Transverse colon (tissue), 4 donors: ENCODE results near the gene ACTL6B. TPM values are rescaled to one million over a fixed set of nuclear protein-coding genes. Genes with fewer than 3 reads are reported as not detected.

Source experiments
- DNase-seq: peaks from one replicate; pipeline ENCODE4 v3.0.0-alpha.2; 2019
- H3K27ac ChIP-seq, 4 donors: fragments of 200-600 bp; sonication (generic); 2 replicates each; pipeline ENCODE4 v1.5.1; 2016 to 2018; ENCODE audit warnings: inconsistent platforms in 4 of 4
- H3K27me3 ChIP-seq: fragments of 200-600 bp; sonication (generic); 2 replicates; pipeline ENCODE4 v1.5.1; 2017; ENCODE audit warnings: inconsistent platforms
- H3K36me3 ChIP-seq, 4 donors: fragments of 200-600 bp; sonication (generic); 2 replicates each; pipeline ENCODE4 v1.5.1; 2017 to 2019; ENCODE audit warnings: inconsistent platforms in 4 of 4
- H3K4me1 ChIP-seq, 4 donors: fragments of 200-600 bp; sonication (generic); 2 replicates each; pipeline ENCODE4 v1.5.1; 2017 to 2020; ENCODE audit warnings: inconsistent platforms in 4 of 4
- H3K4me3 ChIP-seq, 4 donors: fragments of 200-600 bp; sonication (generic); 1 replicate in 1 of 4; 2 replicates in 3 of 4; pipeline versions ENCODE4 v1.5.1 to v1.6.1; 2017 to 2019; ENCODE audit warnings: inconsistent platforms in 4 of 4
- H3K9me3 ChIP-seq, 2 donors: fragments of 200-600 bp; sonication (generic); 2 replicates each; pipeline ENCODE4 v1.5.1; 2017 to 2019; ENCODE audit warnings: inconsistent platforms in 2 of 2
- EP300 ChIP-seq: sonication (generic); formaldehyde crosslinking; IDR thresholded peaks from one replicate; pipeline ENCODE4 v1.6.1; 2017; ENCODE audit warnings: antibody characterized with exemption, low read depth
- POLR2A ChIP-seq: fragments of 450-650 bp; IDR thresholded peaks from one replicate; pipeline ENCODE4 v1.6.1; 2016; ENCODE audit warnings: antibody characterized with exemption, mild to moderate bottlenecking, moderate library complexity
- POLR2AphosphoS5 ChIP-seq, 3 donors: sonication (generic); formaldehyde crosslinking; IDR thresholded peaks; one replicate each; pipeline ENCODE4 v1.6.1; 2016; ENCODE audit warnings: antibody characterized with exemption in 3 of 3
- WGBS, 2 donors: methylation state at CpG; one replicate each; pipeline ENCODE4 v1.1.5; 2018; ENCODE audit warnings: low coverage in 1 of 2; 5-methylcytosine and 5-hydroxymethylcytosine counted together
- in situ Hi-C, 4 donors: fragments of 200-750 bp; cut with MboI; loops; one replicate each; pipeline versions ENCODE4 v1.15.0 to v1.15.1; 2017; ENCODE audit warnings: low sequenced_read_pairs in 3 of 4, low pct_ligation_motif_present in 1 of 4, low pct_unique_long_range_greater_than_20kb in 1 of 4
- intact Hi-C: fragments of 100-400 bp; cut with DNase I; formaldehyde crosslinking; loops from one replicate; pipeline ENCODE4 v1.15.1; 2023; ENCODE audit warnings: low total_unique reads
- total RNA-seq, 4 donors: library from RNA; depleted of rRNA; stranded (reverse); fragments of >200 nt; gene quantifications; one replicate each; pipeline ENCODE4 v1.1.0, GENCODE V29; 2016
- TF ChIP-seq, protein P1 (sequence below), 5 experiments: fragments of 200-600 bp in 3 of 5; fragments of 450-650 bp in 2 of 5; sonication (generic) in 3 of 5; IDR thresholded peaks; 1 replicate in 2 of 5; 2 replicates in 3 of 5; pipeline ENCODE4 v1.5.1; 2016 to 2017; ENCODE audit warnings: antibody characterized with exemption in 5 of 5, inconsistent platforms in 3 of 5, mild to moderate bottlenecking in 2 of 5, moderate library complexity in 1 of 5

Gene ACTL6B
- total RNA-seq, 4 donors from 2014 or later, result not detected

DNA sequence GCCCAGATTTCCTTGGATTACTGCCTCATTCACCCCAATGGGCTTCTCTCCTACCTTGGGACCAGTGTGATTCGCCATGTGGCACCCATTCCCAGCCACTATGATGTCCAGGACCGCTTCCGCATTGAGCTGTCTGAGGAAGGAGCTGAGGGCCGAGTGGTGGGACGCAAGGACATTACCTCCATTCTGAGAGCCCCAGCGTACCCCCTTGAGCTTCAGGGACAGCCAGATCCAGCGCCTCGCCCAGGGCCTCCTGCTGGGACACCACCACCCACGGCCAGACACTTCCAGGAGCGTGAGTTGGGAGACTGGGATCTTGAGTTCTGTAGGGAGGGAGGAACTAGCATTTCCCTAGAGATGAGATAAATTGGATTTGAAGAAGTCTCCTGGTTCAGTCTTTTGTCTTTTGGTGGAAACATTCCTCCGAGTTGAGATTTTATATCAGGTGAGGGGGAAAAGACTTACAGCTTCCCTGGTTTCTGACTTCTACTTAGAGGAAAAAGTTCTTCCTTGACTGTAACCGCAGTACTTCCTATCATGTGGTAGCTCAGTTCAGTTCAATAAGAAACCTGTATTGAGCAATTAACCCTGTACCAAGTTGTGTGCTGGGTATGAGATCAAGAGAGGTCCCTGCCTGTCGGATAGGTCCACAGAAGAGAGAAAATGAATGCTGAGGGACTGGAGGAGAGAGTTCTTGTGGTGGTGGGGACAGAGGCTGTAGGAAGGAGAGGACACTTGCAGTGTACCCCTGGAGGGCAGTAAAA is 42.7 kb downstream of the ACTL6B start:
- H3K9me3 ChIP-seq, result no peaks in the 10 kb centered on the region
- WGBS, 2 donors, result 86 to 94% methylated on average over 3 to 13 of the region's 13 CpGs
- in situ Hi-C loops (no loop called here), intact Hi-C loops (no loop called here)
- peaks cover 4 to 20% (median 8%) of the 10 kb centered on the region in 4 donors for H3K4me1 ChIP-seq
- no peaks in the 10 kb centered on the region for H3K36me3 ChIP-seq
- no peak overlapping the region for H3K27ac ChIP-seq
- no peak for TF ChIP-seq POLR2AphosphoS5 (IDR thresholded peaks at IDR 0.05)
- TF ChIP-seq, protein P1, sequence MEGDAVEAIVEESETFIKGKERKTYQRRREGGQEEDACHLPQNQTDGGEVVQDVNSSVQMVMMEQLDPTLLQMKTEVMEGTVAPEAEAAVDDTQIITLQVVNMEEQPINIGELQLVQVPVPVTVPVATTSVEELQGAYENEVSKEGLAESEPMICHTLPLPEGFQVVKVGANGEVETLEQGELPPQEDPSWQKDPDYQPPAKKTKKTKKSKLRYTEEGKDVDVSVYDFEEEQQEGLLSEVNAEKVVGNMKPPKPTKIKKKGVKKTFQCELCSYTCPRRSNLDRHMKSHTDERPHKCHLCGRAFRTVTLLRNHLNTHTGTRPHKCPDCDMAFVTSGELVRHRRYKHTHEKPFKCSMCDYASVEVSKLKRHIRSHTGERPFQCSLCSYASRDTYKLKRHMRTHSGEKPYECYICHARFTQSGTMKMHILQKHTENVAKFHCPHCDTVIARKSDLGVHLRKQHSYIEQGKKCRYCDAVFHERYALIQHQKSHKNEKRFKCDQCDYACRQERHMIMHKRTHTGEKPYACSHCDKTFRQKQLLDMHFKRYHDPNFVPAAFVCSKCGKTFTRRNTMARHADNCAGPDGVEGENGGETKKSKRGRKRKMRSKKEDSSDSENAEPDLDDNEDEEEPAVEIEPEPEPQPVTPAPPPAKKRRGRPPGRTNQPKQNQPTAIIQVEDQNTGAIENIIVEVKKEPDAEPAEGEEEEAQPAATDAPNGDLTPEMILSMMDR (IDR thresholded peaks at IDR 0.05), result no peak
- no peak for TF ChIP-seq EP300
- TF ChIP-seq POLR2A, result no peak
- no peak for DNase-seq
- no peaks in the 10 kb centered on the region for H3K27me3 ChIP-seq
- H3K4me3 ChIP-seq, result peak overlapping the region in 1 of 4 donors; percentile 89

DNA sequence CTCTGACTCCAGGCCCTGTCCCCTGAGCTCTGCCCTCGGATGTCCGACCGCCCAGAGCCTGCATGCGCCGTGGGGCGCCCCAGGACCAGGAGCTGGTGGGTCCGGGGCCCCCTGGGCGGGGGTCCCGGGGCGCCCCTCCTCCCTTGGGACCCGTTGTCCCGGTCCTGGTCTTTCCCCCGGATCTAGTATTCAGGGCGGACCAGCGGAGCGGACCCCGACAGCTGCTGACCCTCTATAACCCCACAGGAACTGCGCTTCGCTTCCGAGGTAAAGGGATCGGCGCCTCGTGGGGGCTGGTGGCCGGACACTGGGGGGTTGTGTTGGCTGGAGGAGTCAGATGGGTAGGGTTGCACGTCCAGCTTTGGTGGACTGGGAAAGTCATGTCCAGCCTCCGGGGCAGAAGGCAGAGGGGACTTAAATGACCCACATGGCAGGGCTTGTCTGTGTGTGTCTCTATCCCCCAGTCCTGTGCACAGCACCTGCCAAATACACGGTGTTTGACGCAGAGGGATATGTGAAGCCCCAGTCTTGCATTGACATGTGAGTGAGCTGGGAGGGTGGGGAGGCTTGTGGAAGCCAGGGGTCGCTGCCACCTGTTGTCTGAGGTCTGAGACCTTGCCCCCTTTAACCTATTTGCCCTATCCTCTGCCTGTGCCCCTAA is 43.4 kb downstream of the ACTL6B start:
- intact Hi-C loops (no loop called here), in situ Hi-C loops (no loop called here)
- Histone ChIP-seq H3K27ac (peak overlapping the region; percentile 89 to 99 (median 92)), H3K27me3 (no peaks in the 10 kb centered on the region), H3K9me3 (no peaks in the 10 kb centered on the region), H3K36me3 (no peaks in the 10 kb centered on the region), H3K4me3 (peak overlapping the region; percentile 51 to 89 (median 70)), H3K4me1 (peaks cover 4 to 20% (median 8%) of the 10 kb centered on the region in 4 donors)
- TF ChIP-seq POLR2A, result no peak
- TF ChIP-seq EP300, result no peak
- TF ChIP-seq POLR2AphosphoS5 (IDR thresholded peaks at IDR 0.05), result no peak
- TF ChIP-seq, protein P1 (IDR thresholded peaks at IDR 0.05), result no peak
- WGBS, 2 donors, result 1% methylated on average over 28 of the region's 29 CpGs; no CpG with 5 or more reads in 1 of the 2 donors
- DNase-seq, result no peak

DNA sequence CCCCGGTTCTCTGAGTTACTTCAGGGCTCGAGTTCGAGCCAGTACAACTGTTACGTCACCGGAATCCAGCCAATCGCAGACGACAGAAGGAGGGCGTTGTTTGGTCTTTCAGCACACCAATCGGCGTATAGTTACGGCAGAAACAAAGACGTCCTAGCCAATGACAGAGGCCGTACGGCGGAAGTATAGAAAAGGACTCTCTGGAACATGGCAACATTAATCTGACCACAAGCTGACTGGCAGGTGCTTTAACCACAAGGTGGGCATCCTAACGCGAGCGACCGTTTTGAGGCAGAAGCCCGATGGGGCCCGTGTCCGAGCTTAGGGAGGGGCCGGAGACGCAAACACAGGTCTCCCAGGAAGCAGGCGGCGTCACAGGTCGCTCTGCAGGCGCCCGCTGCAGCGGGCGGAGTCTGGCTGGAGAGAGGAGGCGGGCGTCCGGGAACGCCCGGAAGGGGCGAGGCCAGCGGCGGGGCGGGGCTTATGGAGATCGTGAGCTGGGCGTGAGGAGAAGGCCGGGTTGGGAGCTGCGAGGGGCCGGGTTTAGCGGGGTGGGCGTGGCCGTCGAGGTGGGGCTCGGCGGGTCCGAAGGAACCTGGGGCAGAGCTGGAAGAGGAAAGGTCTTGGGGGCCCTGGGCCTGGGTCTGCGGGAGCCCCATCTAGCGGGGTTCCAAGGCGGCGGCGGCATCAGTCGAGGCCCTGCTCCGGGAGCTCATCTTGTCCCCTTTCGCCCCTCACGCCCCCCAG is 44.1 kb downstream of the ACTL6B start, which contains the start of gene MOSPD3:
MOSPD3 (plus strand) TSS at position 558 of the 747 bp plus-strand sequence. CDS start 252 bp downstream, outside the sequence.
- H3K27me3 ChIP-seq, result no peaks in the 10 kb centered on the region
- peak; percentile 99 for DNase-seq
- peak within 1 kb of the TSS; percentile 51 to 89 (median 70) for H3K4me3 ChIP-seq
- intact Hi-C loops (no loop called here), in situ Hi-C loops (no loop called here)
- peak within 1 kb of the TSS; percentile 89 to 99 (median 92) for H3K27ac ChIP-seq
- H3K9me3 ChIP-seq, result no peaks in the 10 kb centered on the region
- TF ChIP-seq EP300 (peak; percentile 15), POLR2AphosphoS5 (IDR thresholded peaks at IDR 0.05) (peak; percentile 76 to 95 (median 91)), POLR2A (peak; percentile 98)
- TF ChIP-seq, protein P1 (IDR thresholded peaks at IDR 0.05), result peak in 2 of 5 experiments; percentile 44 to 46
- peaks cover 4 to 20% (median 8%) of the 10 kb centered on the region in 4 donors for H3K4me1 ChIP-seq
- 0% methylated on average over 6 to 55 of the region's 61 CpGs for WGBS, 2 donors
- no peaks in the 10 kb centered on the region for H3K36me3 ChIP-seq
